Fibroblast of skin of scalp (primary cell): ENCODE data around the gene ABR.
"Not testable (repeated sequence)": the region's sequence is repeated elsewhere in the genome, so short reads cannot be mapped to it uniquely, and the experiment has no call there.

Source experiments
- DNase-seq: peaks from one replicate; pipeline ENCODE4 v3.0.0-alpha.2; 2013

ABR gene

DNA sequence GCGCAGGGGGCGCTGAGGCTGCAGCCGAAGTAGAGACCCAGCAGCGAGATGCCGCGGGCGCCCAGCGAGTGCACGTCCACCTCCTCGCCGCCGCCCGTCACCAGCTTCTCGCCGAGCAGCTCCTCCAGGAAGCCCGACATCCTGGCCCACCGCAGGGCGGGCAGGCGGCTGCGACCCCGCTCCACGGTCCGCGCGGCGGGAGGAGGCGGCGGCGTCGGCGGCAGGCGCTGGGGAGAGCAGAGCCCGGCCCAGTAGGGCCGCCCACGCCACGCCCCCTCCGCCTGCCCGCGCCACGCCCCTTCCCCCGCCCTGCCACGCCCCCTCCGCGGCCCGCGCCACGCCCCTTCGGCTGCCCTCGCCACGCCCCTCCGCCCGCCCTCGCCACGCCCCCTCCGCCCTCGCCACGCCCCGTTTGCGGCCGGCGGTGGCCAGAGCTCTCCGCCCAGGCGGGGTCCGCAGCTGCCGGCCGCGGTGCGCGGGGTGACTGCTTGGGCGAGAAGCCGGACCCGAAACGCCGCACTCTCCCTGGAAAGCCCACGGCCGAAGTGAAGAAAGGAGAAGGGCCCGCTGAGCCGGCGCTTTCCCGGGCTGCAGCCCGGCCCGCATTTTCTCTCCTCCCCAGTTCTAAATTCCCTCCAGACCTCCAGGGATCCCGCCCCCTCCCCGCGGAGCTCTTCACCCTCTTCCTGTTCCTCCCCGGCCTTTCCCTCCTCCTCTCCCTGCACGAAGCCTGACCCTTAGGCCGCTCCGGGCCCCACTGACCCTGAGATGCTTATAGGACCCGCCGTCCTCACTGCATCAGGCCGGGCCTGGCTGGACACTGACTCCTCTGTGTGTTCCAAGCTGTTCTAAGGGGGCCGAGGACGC is 200.0 kb downstream of the ABR start, which contains the start of gene NXN:
NXN (minus strand) TSS at position 238 of the 867 bp plus-strand sequence.
- peak; percentile 81 for DNase-seq

DNA sequence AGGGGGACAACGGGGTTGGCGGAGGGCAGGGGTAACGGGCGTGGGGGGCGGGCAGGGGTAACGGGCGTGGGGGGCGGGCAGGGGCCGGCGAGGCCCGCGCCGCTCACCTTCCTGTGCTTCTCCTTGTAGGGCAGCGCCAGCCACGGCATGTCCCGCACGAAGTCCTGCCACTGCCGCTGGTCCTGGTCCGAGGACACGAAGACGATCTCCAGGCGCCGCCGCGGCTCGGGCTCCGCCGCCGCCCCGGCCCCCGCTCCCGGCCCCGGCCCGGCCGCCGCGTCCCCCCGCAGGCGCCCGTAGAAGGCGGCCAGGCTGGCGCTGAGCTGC is 200.6 kb downstream of the ABR start:
- no peak for DNase-seq

DNA sequence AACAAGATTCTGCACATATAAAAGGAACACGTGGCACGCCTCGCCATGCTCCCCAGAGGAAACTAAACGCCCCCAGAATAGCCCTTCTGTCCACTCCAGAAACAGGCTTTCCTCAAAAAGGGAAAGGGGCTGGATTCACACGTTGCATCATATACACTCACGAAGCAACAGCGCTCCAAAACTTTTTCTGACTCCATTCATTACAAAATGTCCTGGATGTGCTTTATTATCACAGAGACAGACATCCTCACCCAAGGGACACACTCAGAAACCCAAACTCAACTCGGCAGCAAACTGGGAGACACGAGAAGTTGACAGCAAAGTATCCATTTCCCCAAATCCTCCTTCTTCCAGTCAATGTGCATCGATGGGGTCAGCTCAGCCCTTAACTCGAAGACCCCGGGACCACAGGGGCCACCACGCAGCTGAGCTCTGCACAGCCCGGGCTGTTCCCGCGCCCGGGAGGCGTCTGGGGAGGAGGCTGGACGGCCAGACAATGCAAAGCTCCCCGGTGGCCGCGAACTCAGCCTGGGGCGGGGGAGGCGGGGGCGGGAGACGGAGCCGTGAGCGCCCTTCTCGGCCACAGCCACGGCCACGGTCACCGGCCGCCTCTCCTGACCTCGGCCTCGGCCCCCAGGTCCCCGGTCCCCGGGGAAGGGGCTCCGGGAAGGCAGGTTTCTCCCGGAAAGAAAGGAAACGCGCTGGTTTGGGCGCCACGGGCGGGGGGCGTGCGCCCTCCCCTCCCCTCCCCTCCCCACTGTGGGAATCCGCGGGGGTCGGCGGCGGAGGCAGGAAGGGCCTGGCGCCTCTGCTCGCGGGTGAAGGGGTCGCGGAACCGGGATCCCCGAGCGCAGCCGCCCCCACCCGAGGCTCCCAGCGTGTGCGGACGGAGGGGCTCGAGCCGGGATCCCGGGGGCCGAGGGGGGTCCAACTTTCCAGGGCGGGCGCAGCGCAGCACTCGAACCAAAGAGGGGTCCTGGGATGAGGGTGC is 201.4 kb downstream of the ABR start:
- DNase-seq = peak; percentile 73

DNA sequence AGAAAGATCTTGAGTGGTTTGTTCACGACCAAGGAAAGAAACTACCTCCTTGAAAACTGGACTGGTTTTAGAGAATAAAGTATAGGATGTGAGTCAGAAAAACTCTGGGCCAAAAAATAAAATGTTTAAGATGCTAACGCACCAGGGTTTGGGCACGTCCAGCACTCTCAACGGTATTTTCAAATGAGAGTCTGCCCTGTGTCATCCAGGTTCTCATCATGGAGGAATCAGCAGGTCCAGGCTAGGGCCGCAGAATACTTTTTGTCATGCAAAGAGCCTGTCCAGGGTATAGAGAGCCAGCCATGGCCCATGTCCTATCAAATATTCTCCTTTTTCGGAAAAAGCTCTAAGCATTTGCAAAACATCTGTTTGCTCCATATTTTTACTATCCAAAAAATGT is 202.6 kb downstream of the ABR start:
- no peak for DNase-seq

DNA sequence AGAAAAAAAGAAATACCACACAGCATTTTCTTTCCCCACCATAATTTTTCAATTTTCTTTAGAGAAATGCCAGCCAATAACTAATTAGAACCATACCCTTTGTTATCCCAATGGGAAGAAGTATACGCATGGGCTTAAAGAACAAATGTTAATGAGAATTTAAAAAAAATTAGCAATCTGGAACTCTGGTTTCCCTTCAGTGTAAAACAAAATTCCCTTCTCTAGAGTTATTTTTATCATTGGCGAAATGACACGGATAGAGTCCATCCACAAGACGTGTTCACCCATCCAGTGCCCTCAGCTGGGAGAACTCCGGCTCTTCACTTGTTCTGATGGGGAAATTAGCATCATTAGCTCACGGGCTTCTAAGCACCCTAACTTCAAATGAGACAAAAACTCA is 203.5 kb downstream of the ABR start:
- DNase-seq = peak; percentile 43

DNA sequence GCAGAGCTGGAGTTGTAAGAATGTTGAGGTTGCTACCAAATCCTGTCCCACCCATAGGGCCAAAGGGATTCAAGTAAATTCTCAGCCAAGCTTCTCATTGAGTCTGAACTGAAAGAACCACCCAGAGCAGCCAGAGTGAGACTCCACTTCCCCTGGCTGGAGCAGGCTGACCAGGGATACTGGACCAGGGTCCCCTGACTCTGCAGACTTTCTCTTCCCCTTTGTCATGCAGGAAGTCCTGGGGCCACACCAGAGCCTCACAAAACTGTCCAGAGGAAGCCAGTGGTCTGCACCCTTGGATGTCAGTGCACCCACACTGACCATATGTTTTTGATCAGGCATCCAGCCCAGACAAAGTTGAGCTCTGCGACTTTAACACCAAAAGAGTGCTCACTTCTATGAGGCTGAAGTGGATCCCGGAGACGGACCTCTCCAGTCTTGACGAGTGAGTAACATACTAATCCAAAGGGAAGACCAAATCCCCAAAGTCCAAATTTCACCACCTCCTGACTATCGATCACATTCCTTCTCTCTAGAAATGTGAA is 204.3 kb downstream of the ABR start:
- peak; percentile 70 for DNase-seq

DNA sequence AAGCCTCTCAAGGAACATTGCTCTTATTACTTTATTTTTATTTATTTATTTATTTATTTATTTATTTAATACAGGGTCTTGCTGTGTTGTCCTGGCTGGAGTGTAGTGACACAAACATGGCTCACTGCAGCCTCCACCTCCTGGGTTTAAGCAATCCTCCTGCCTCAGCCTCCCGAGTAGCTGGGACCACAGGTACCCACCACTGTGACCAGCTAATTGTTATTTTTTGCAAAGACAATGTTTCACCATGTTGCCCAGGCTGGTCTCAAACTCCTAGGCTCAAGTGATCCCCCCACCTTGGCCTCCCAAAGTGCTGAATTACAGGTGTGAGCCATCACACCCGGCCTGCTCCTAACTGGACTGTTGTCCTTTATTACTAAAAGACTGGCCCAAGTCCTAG is 205.0 kb downstream of the ABR start:
- DNase-seq = not testable (repeated sequence)

DNA sequence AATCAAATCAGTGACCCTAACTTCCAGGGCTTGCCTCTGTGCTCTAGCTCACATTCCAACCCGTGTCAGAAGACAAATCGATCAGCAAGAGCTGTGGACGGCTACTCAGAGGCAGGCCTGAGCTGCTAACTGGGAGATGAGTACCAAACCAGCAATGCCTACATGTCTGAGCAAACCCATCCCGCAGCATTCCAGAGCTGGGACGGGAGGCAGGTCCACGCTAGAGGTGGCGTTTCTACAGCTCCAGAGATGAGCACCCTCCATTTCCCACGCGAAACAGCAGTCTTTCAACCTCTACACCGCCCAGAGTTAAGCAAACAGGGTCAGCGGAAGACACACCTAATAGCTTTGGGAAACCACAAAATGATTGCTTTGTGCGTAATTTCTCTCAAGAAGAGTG is 206.7 kb downstream of the ABR start:
- DNase-seq = no peak

DNA sequence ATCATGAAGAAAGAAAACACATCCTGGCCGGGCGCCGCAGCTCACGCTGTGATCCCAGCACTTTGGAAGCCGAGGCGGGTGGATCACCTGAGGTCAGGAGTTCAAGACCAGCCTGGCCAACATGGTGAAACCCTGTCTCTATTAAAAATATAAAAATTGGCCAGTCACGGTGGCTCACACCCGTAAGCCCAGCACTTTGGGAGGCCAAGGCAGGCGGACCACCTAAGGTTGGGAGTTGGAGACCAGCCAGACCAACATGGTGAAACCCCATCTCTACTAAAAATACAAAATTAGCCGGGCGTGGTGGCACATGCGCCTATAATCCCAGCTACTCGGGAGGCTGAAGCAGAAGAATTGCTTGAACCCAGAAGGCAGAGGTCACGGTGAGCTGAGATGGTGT is 207.9 kb downstream of the ABR start:
- not testable (repeated sequence) for DNase-seq

DNA sequence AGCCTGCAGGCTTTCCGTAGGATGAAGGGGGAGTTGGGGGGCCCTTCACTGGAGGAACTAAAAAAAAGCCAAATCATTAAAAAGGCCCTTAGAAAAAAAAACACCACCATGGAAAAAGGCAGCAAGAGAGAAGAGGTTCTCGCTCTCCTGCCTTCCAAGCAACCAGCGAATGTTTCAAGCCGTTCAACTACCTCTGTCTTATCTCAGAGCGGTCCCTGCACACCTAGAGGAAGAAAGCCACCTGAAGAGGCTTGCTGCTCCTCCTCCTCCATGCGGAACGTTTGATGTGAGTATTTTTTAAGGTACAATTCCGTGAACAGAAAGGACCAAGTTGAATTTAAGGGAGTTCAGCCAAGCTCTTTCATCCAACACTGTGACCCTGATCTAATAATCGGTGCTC is 209.4 kb downstream of the ABR start:
- no peak for DNase-seq

DNA sequence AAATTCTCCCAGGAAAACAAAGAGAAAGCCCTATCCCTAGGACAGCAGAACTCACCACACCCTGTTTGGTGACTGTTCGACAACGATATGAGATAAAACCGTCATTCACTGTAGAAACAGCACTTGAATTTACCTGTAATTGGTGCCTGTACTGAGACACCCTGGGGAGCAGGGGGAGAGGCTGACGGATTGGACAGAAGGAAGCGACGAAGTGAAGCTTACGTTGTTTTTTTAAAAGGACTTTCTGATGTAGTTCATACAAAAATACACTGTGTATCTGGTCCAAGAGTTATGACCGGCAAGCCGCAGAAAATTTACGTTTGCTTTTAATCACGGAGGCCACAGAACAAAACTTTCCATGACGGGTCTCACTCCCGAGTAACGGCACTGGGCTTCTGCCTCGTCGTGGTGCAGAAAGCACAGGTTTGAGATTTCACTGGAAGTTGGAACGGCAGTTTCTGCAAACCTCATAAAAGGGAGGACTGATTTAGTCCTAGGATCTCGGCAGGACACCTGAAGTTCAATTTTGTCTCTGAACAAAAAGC is 209.9 kb downstream of the ABR start:
- no peak for DNase-seq

DNA sequence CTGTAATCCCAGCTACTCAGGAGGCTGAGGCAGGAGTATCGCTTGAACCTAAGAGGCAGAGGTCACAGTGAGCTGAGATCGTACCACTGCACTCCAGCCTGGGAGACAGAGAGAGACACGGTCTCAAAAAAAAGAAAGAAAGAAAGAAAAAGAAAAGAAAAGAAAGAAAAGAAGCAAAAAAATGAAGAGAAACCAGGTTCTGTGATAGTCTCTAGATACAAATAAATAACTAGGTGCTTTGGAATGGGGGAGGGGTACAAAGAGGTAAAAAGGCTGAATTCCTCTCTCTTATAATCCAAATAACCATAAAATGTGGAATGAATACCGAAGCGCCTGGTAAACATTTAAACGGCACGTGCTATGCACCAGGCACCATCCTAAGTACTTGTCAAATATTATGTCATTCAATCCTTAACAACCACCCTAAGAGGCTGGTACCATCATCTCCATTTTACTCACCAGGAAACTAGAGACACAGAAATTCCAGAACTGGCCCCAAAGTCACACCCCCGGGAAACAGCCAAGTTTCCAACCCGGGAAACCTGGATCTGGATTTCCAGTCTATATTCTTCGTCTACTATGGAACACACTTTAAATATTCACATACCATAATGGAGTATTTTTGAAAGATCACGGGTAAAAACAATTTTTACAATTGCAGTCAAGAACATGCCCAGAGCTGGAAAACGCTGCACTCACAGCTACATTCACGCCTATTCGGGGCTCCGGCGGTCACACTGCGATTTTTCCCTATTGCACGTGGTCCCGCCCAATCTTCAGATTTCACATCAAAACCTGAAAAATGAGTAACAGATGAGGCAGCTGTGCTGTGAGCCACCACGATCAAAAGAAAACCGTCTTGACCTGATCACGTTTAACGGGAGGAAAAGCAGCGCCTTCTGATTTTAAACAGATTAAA is 210.7 kb downstream of the ABR start:
- peak; percentile 48 for DNase-seq

DNA sequence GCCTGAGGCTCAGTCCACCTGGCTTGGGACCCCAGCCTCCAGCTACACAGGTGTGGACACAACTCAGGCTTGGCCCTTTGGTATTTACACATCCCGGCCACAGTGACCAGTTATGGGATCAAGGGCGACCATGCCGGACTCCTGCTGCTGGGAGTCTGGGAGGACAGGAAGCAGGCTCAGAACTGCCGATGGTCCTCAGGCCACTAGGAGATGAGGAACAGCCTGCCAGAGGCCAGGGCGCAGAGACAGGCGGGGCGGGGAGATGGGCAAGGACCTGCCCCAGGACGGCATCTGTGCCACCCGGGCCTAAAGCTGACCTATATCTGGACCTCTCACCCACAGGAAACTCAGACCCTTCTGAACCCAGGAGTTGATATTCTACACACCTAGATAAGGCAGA is 212.7 kb downstream of the ABR start:
- no peak for DNase-seq

DNA sequence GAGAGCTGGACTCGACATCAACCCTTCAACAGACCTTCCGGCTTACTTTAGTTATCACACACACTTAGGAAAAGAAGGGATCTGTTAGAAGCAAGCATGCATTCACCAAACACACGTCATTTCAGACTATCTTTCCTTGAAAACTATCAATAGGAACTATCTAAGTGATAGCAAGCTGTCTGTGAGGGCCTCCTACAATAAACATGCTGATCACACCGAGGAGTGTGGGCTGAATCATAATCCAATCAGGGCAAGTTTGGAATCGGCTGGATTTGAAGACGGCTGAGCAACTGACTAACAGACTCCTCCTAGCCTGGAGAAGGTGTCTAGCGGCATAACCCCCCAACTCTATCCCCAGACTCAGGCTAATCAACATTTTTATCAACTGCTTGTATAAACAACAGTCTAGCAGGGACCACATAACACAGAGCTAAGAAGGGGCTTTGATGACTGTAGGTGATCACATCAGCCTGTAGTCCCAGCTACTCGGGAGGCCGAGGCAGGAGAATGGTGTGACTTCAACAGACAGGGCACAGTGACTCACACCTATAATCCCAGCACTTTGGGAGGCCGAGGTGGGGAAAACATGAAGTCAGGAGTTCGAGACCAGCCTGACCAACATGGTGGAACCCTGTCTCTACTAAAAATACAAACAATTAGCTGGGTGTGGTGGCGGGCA is 214.3 kb downstream of the ABR start:
- DNase-seq = no peak

DNA sequence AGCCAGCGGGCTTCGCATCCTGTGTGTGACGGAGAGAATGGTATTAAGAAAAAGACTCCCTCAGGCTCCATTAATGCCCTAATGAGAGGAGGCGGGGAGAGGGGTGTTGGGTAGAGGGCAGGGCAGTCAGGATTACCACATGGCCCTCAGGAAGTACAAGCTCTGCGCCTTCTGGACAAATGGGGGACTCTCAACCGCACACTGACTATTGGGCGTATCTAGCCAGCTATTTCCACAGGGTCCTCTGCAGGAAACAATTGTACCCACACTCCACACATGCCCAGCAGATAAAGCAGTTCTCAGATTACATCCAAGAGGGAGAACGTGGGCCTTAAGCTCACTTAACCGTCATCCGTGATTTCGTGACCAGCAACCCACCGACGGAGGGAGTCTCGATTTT is 214.9 kb downstream of the ABR start:
- DNase-seq = no peak

DNA sequence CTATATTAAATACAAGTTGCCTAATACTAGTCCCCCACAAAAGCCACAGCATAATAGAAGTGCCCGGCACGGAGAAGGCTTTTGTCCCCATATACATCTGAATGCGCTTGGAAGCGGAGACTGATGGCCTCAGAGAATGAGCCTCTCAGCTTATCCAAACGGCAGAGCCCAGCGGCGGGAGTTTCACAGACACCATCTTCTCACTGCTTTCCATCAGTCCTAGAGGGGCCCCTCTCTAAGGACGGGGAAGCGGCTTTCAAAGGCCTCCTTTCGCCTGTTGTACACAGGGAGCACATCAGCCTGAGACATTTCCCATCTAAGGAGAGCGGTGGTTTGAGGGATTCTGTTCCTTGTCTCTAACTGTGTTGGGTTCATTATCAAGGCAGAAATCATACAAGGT is 217.1 kb downstream of the ABR start:
- DNase-seq = no peak

DNA sequence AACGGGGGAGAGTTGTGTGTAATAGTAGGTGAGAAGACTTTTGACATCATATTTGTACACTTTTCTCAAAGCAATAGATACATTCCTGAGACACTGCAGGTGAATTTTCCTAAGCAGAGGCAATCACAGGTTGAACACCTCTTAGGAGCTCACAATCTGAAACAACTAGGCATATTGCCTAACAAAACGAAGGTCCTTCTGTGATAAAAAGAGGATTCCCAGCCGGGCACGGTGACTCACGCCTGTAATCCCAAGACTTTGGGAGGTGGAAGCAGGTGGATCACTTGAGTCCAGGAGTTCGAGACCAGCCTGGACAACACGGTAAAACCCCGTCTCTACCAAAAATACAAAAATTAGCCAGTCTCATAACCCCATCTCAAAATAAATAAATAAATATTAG is 217.6 kb downstream of the ABR start:
- DNase-seq = no peak

DNA sequence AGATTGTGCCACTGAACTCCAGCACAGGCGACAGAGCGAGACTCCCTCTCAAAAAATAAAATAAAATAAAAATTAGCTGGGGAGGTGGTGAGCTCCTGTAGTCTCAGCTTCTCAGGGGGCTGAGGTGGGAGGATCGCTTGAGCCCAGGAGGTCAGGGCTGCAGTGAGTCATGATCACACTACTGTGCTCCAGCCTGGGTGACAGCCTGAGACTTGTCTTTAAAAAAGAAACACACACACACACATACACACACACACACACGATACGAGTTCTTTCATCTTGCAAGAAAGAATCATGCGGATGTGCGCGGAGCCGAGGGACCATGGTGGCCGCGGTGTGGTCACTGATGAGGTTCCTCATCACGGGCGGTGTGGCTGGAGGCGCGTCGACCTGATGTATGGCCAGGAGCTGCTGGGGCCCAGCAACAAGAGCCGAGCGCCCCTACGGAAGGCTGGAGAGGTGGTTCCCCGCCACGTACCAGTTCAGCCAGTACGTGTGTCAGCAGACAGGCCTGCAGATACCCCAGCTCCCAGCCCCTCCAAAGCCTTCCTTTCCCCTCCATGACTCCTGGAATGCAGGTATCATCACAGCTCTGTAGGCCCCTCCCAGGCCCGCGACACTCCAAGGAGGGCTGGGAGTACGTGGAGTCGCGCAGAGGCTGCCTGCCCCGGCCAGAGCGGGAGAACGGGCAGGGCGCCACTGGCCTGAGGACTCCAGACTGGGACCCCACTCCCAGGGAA is 220.9 kb downstream of the ABR start:
- DNase-seq = no peak

DNA sequence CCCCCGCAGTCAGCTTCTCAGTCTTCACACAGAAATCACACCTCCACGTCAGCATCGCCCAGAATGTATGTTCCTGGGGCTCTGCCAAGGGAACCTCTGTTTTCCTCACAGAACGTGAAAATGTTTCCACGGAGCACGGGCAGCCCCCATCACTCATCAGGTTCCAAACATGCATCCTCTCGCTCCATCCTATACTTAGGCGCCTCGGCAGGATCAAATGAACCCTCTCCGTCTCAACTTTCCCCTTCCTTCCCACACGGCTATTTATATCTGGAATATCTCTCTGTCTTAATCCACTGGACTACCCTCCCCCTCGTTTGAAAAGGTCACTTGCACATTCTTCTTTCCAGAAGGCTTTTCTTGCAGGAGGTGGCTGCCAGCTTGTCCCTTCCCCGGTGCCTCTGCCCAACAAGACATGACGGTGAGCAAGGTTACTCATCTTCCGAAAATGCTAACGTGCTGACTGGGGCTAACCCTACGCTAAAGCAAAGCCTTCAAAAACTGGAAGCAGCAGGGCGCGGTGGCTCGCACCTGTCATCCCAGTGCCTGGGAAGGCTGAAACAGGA is 221.8 kb downstream of the ABR start:
- DNase-seq = no peak

DNA sequence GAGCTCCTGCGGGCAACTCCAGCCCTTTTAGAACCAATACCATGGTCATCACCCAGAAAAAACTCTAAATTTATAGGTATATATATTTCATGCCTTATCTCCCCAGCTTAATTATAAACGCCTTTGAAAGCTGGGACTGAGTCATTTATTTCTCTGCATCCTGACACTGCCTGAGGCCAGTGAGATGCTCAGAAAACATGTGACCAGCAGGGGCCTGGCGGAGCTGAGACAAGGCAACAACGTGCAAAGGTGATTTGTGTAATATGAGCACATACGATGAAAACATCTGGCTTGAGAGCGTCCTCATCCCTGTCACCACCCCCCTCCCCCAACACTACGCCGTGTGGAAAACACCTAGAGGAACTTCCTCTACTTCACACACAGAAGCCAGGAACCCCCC is 222.9 kb downstream of the ABR start:
- DNase-seq = no peak
